GM18858 (cell line): ENCODE data around the gene GAB2.

Experiments
- ATAC-seq: cut with Tn5 transposase; IDR thresholded peaks from one replicate; pipeline ENCODE4 v1.9.1; 2021; ENCODE audit not compliant: unreplicated experiment

GAB2 gene

GRCh38 chr11:78346799-78347198, 70.8 kb downstream of the GAB2 start:
- no peak for ATAC-seq

- ATAC-seq: no peak
Measured at GRCh38 chr11:78345450-78345849, 72.2 kb downstream of the GAB2 start.

GRCh38 chr11:78344676-78345075, 72.9 kb downstream of the GAB2 start:
- no peak for ATAC-seq

- no peak for ATAC-seq
Measured at GRCh38 chr11:78344094-78344493, 73.5 kb downstream of the GAB2 start.

- ATAC-seq: no peak
Measured at GRCh38 chr11:78343303-78343702, 74.3 kb downstream of the GAB2 start.

- no peak for ATAC-seq
Measured at GRCh38 chr11:78341841-78342240, 75.8 kb downstream of the GAB2 start.

GRCh38 chr11:78340530-78340929, 77.1 kb downstream of the GAB2 start:
- no peak for ATAC-seq

- no peak for ATAC-seq
Measured at GRCh38 chr11:78339945-78340344, 77.7 kb downstream of the GAB2 start.

GRCh38 chr11:78339483-78339882, 78.1 kb downstream of the GAB2 start:
- ATAC-seq: no peak

- ATAC-seq: no peak
Measured at GRCh38 chr11:78338702-78339101, 78.9 kb downstream of the GAB2 start.

GRCh38 chr11:78338138-78338537, 79.5 kb downstream of the GAB2 start:
- no peak for ATAC-seq

- no peak for ATAC-seq
Measured at GRCh38 chr11:78337554-78337924, 80.1 kb downstream of the GAB2 start.

GRCh38 chr11:78336877-78337553, 80.6 kb downstream of the GAB2 start:
- ATAC-seq: no peak

- no peak for ATAC-seq
Measured at GRCh38 chr11:78334109-78334508, 83.5 kb downstream of the GAB2 start.

- ATAC-seq: no peak
Measured at GRCh38 chr11:78332872-78333271, 84.7 kb downstream of the GAB2 start.

GRCh38 chr11:78332174-78332866, 85.3 kb downstream of the GAB2 start:
- no peak for ATAC-seq

- ATAC-seq: no peak
Measured at GRCh38 chr11:78331711-78332110, 85.9 kb downstream of the GAB2 start.

GRCh38 chr11:78330361-78330760, 87.3 kb downstream of the GAB2 start:
- no peak for ATAC-seq

- no peak for ATAC-seq
Measured at GRCh38 chr11:78327945-78328344, 89.7 kb downstream of the GAB2 start.

GRCh38 chr11:78325274-78325781, 92.3 kb downstream of the GAB2 start:
- ATAC-seq: no peak

- no peak for ATAC-seq
Measured at GRCh38 chr11:78323363-78323762, 94.3 kb downstream of the GAB2 start.

- ATAC-seq: no peak
Measured at GRCh38 chr11:78319453-78319955, 98.1 kb downstream of the GAB2 start.
